ENCODE data around the gene SULF2.

The SULF2 gene

DNA sequence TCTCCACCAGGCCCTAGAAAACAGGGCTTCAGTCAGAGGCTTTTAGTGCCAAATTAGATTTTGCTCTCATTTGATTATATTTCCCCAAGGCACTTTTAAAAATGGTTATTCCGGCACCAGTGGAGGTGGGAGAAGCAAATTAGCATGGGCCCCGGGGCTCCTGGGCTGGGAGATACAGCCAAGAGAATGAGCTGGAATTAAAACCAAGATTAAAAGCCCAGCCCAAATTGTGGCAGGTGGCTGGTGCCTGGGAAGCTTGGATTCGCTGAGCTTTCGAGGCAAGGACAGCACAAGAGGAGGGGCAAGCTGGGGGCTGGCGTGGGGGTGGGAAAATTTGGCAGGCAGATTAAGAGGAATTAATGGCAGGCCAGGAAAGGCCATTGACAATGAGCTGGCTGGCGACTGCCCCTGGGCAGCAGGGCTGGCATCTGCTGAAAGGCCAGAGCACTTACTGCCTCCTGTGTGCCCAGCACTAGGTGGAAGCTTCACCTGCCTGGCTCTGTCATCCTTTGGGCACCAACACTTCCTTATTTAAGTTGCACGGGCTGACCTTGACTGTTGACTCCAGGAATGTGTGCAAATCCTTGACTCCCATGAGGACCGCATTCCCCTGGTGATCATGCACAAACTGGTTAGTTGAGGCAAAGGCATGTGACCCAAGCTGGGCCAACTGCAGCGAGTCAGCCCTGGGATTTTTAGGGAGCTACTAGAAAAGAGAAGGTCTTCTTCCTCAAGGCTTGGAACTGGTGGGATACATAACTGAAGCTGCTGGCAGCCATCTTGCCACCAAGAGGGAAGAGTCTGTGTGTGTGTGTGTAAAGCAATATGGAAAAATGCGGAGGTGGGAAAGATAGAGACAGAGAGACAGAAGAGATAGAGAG lies 76.1 kb downstream of the SULF2 start:
- no peaks in the 10 kb centered on the region for H3K4me1 ChIP-seq (ENCODE audit: insufficient read depth, low read length, poor library complexity, severe bottlenecking)
- H3K36me3 ChIP-seq (ENCODE audit: insufficient read depth, low read length), result no peaks in the 10 kb centered on the region
- no peaks in the 10 kb centered on the region for H3K9me3 ChIP-seq (ENCODE audit: insufficient read depth, low read depth, low read length)
- no peak overlapping the region for H2AFZ ChIP-seq (ENCODE audit: low read length)
- no peaks in the 10 kb centered on the region for H3K9me2 ChIP-seq (replicated peaks; ENCODE audit: low read depth, low read length)
- no peak overlapping the region for H3K9ac ChIP-seq (ENCODE audit: low read depth, low read length, poor library complexity, severe bottlenecking)
- no peak for TF ChIP-seq EZH2phosphoT487 (IDR thresholded peaks at IDR 0.05; ENCODE audit: borderline replicate concordance)
- TF ChIP-seq, protein P1, sequence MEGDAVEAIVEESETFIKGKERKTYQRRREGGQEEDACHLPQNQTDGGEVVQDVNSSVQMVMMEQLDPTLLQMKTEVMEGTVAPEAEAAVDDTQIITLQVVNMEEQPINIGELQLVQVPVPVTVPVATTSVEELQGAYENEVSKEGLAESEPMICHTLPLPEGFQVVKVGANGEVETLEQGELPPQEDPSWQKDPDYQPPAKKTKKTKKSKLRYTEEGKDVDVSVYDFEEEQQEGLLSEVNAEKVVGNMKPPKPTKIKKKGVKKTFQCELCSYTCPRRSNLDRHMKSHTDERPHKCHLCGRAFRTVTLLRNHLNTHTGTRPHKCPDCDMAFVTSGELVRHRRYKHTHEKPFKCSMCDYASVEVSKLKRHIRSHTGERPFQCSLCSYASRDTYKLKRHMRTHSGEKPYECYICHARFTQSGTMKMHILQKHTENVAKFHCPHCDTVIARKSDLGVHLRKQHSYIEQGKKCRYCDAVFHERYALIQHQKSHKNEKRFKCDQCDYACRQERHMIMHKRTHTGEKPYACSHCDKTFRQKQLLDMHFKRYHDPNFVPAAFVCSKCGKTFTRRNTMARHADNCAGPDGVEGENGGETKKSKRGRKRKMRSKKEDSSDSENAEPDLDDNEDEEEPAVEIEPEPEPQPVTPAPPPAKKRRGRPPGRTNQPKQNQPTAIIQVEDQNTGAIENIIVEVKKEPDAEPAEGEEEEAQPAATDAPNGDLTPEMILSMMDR (conservative IDR thresholded peaks at IDR 0.05; ENCODE audit: low read length), result no peak
- H3K27me3 ChIP-seq (ENCODE audit: insufficient read depth, low read length, poor library complexity, severe bottlenecking), result no peaks in the 10 kb centered on the region
- no peak overlapping the region for H3K4me3 ChIP-seq (ENCODE audit: low read length, poor library complexity, severe bottlenecking)
- H3F3A ChIP-seq (ENCODE audit: low read depth), result no peaks in the 10 kb centered on the region
- H3K4me2 ChIP-seq (ENCODE audit: low read depth, low read length, poor library complexity, severe bottlenecking), result no peak overlapping the region
- no peaks in the 10 kb centered on the region for H3K79me2 ChIP-seq (ENCODE audit: insufficient read depth, low read length)
- H4K20me1 ChIP-seq (ENCODE audit: insufficient read depth, low read length, poor library complexity, severe bottlenecking), result no peaks in the 10 kb centered on the region

DNA sequence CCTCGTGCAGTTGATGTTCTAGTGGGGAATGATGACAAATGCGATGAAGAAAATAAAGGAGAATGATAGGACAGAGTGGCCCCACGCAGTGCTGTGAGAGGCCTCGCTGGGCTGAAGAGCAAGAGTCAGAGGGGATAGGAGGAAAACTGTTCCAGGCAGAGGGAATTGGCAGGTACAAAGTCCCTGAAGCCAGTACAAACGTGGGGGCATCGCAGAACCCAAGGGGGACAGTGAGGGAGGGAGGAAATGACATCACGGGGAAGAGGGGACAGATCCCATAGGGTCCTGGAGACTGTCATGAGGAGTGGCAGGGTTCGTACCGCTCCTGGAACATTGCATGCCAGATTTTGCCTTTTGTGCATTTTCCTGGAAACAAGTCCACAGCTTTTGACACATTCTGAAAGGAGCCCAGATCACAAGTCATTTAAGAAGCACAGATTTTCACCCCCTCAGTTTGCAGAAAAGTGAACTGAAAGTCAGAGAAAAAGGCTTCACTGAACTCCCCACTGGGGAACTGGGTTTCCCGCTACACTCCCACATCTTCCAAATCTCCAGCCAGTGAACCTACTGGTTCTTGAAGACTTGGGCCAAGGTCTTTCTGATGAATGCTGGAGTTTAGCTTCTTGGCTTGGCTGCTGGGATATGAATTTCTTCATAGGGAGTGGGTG lies 77.0 kb downstream of the SULF2 start:
- Histone ChIP-seq H3K27me3 (ENCODE audit: insufficient read depth, low read length, poor library complexity, severe bottlenecking) (no peaks in the 10 kb centered on the region), H4K20me1 (ENCODE audit: insufficient read depth, low read length, poor library complexity, severe bottlenecking) (no peaks in the 10 kb centered on the region), H3K4me2 (ENCODE audit: low read depth, low read length, poor library complexity, severe bottlenecking) (no peak overlapping the region), H3K9me3 (ENCODE audit: insufficient read depth, low read depth, low read length) (no peaks in the 10 kb centered on the region), H2AFZ (ENCODE audit: low read length) (no peak overlapping the region), H3K36me3 (ENCODE audit: insufficient read depth, low read length) (no peaks in the 10 kb centered on the region), H3F3A (ENCODE audit: low read depth) (no peaks in the 10 kb centered on the region), H3K9me2 (replicated peaks; ENCODE audit: low read depth, low read length) (no peaks in the 10 kb centered on the region), H3K9ac (ENCODE audit: low read depth, low read length, poor library complexity, severe bottlenecking) (no peak overlapping the region), H3K79me2 (ENCODE audit: insufficient read depth, low read length) (no peaks in the 10 kb centered on the region), H3K4me1 (ENCODE audit: insufficient read depth, low read length, poor library complexity, severe bottlenecking) (no peaks in the 10 kb centered on the region), H3K4me3 (ENCODE audit: low read length, poor library complexity, severe bottlenecking) (no peak overlapping the region)
- TF ChIP-seq, protein P1 (conservative IDR thresholded peaks at IDR 0.05; ENCODE audit: low read length), result no peak
- no peak for TF ChIP-seq EZH2phosphoT487 (IDR thresholded peaks at IDR 0.05; ENCODE audit: borderline replicate concordance)

DNA sequence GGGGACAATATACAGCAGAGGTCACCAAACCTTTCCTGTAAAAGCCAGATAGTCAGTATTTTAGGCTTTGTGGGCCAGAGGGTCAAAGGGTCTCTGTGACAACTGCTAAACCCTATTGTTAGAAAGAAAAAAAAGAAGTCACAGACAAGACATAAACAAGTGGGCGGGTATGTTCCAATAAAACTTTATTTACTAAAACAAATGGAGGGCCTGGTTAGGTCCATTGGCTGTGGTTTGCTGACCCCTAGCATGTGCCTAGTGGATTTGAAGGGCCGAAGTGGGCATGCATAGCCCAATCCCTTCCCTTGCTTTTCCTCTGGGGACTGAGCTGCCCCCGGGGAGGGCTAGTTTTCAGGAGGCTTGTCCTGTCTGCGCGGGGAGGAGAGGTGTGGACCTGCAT lies 78.9 kb downstream of the SULF2 start:
- no peak overlapping the region for H2AFZ ChIP-seq (ENCODE audit: low read length)

More for the DNA sequence above, 78.9 kb downstream of the SULF2 start:
- no peaks in the 10 kb centered on the region for H3K36me3 ChIP-seq (ENCODE audit: insufficient read depth, low read length)
- H3K79me2 ChIP-seq (ENCODE audit: insufficient read depth, low read length), result no peaks in the 10 kb centered on the region
- no peaks in the 10 kb centered on the region for H3K9me2 ChIP-seq (replicated peaks; ENCODE audit: low read depth, low read length)
- no peak overlapping the region for H3K4me2 ChIP-seq (ENCODE audit: low read depth, low read length, poor library complexity, severe bottlenecking)
- TF ChIP-seq, protein P1 (conservative IDR thresholded peaks at IDR 0.05; ENCODE audit: low read length), result no peak
- TF ChIP-seq EZH2phosphoT487 (IDR thresholded peaks at IDR 0.05; ENCODE audit: borderline replicate concordance), result no peak
- no peaks in the 10 kb centered on the region for H3F3A ChIP-seq (ENCODE audit: low read depth)
- no peaks in the 10 kb centered on the region for H3K9me3 ChIP-seq (ENCODE audit: insufficient read depth, low read depth, low read length)
- no peak overlapping the region for H3K9ac ChIP-seq (ENCODE audit: low read depth, low read length, poor library complexity, severe bottlenecking)
- no peaks in the 10 kb centered on the region for H3K27me3 ChIP-seq (ENCODE audit: insufficient read depth, low read length, poor library complexity, severe bottlenecking)
- no peak overlapping the region for H3K4me3 ChIP-seq (ENCODE audit: low read length, poor library complexity, severe bottlenecking)
- no peaks in the 10 kb centered on the region for H4K20me1 ChIP-seq (ENCODE audit: insufficient read depth, low read length, poor library complexity, severe bottlenecking)
- no peaks in the 10 kb centered on the region for H3K4me1 ChIP-seq (ENCODE audit: insufficient read depth, low read length, poor library complexity, severe bottlenecking)
